ENCODE data around the gene PCDH18. TPM values are rescaled to one million over a fixed set of nuclear protein-coding genes. Genes with fewer than 3 reads are reported as not detected.

PCDH18 gene
- total RNA-seq, 1 donor from 2014 or later = 4.9 TPM

DNA sequence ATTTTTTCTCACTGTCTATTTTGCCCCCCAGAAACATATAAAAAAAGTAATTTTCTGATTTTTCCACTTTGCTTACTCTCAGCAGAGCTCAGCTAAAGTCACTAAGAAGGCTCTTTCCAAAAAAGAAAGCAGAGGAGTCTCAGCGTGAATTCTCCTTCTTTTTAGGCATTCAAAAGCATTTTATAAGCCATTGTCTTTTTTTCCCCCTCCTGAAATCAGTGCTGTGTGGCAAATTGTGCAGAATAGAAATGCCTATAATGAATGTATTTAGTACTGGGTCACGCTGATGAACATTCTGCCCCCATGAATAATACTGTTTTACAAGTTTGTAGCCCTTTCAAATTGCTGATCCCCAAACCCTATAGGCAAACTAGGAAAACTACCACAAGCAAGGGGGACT, 1.6 kb upstream of the PCDH18 start:
- peak overlapping the region; percentile 37 for H3K9ac ChIP-seq (ENCODE audit: low read length)
- H3K27me3 Mint-ChIP-seq (ENCODE audit: low read depth, unreplicated experiment) = no peaks in the 10 kb centered on the region
- H3K36me3 Mint-ChIP-seq (ENCODE audit: low read depth, unreplicated experiment) = no peaks in the 10 kb centered on the region
- H3K4me1 Mint-ChIP-seq (ENCODE audit: low read depth, unreplicated experiment) = peaks cover 2% of the 10 kb centered on the region
- H3K9me3 Mint-ChIP-seq (ENCODE audit: unreplicated experiment) = no peaks in the 10 kb centered on the region
- H3K4me1 ChIP-seq (ENCODE audit: insufficient read depth, low read length) = peaks cover 16% of the 10 kb centered on the region
- TF ChIP-seq, protein P1, sequence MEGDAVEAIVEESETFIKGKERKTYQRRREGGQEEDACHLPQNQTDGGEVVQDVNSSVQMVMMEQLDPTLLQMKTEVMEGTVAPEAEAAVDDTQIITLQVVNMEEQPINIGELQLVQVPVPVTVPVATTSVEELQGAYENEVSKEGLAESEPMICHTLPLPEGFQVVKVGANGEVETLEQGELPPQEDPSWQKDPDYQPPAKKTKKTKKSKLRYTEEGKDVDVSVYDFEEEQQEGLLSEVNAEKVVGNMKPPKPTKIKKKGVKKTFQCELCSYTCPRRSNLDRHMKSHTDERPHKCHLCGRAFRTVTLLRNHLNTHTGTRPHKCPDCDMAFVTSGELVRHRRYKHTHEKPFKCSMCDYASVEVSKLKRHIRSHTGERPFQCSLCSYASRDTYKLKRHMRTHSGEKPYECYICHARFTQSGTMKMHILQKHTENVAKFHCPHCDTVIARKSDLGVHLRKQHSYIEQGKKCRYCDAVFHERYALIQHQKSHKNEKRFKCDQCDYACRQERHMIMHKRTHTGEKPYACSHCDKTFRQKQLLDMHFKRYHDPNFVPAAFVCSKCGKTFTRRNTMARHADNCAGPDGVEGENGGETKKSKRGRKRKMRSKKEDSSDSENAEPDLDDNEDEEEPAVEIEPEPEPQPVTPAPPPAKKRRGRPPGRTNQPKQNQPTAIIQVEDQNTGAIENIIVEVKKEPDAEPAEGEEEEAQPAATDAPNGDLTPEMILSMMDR (IDR thresholded peaks at IDR 0.05; ENCODE audit: insufficient read depth, low read depth, low read length) = no peak
- no peak for DNase-seq (ENCODE audit: low read depth)
- H3K4me3 Mint-ChIP-seq (ENCODE audit: unreplicated experiment) = no peak overlapping the region
- H3K4me3 ChIP-seq (ENCODE audit: insufficient read depth, low read depth, low read length) = no peak overlapping the region
- H2AFZ ChIP-seq (ENCODE audit: low read depth, low read length) = no peak overlapping the region
- H3K79me2 ChIP-seq (ENCODE audit: insufficient read depth, low read length) = peaks cover 26% of the 10 kb centered on the region
- H3K36me3 ChIP-seq (ENCODE audit: insufficient read depth, low read length) = no peaks in the 10 kb centered on the region
- peak overlapping the region; percentile 95 for H3K4me2 ChIP-seq (ENCODE audit: low read length)
- H3K27me3 ChIP-seq (ENCODE audit: insufficient read depth, low read length) = no peaks in the 10 kb centered on the region
- no peaks in the 10 kb centered on the region for H4K20me1 ChIP-seq (ENCODE audit: insufficient read depth, low read length)
- no peaks in the 10 kb centered on the region for H3K9me3 ChIP-seq (ENCODE audit: insufficient read depth, low read depth, low read length)
- no peak overlapping the region for H3K27ac ChIP-seq (ENCODE audit: low read depth, low read length)
- H3K27ac Mint-ChIP-seq (ENCODE audit: unreplicated experiment) = peak overlapping the region; percentile 4
- no peak for FAIRE-seq

GRCh38 chr4:137532869-137533236, 559 bp upstream of the PCDH18 start:
- no peak overlapping the region for H3K27ac Mint-ChIP-seq (ENCODE audit: unreplicated experiment)
- Histone ChIP-seq H2AFZ (ENCODE audit: low read depth, low read length) (peak overlapping the region; percentile 89), H3K36me3 (ENCODE audit: insufficient read depth, low read length) (no peaks in the 10 kb centered on the region), H3K4me2 (ENCODE audit: low read length) (peak overlapping the region; percentile 95), H3K4me1 (ENCODE audit: insufficient read depth, low read length) (peaks cover 16% of the 10 kb centered on the region), H3K79me2 (ENCODE audit: insufficient read depth, low read length) (peaks cover 28% of the 10 kb centered on the region), H3K9me3 (ENCODE audit: insufficient read depth, low read depth, low read length) (no peaks in the 10 kb centered on the region), H3K27ac (ENCODE audit: low read depth, low read length) (peak overlapping the region; percentile 78), H3K9ac (ENCODE audit: low read length) (peak overlapping the region; percentile 94), H3K27me3 (ENCODE audit: insufficient read depth, low read length) (no peaks in the 10 kb centered on the region), H3K4me3 (ENCODE audit: insufficient read depth, low read depth, low read length) (peak overlapping the region; percentile 97), H4K20me1 (ENCODE audit: insufficient read depth, low read length) (no peaks in the 10 kb centered on the region)
- peaks cover 2% of the 10 kb centered on the region for H3K4me1 Mint-ChIP-seq (ENCODE audit: low read depth, unreplicated experiment)
- peak; percentile 63 for FAIRE-seq
- no peaks in the 10 kb centered on the region for H3K27me3 Mint-ChIP-seq (ENCODE audit: low read depth, unreplicated experiment)
- DNase-seq (ENCODE audit: low read depth) = peak; percentile 23
- H3K36me3 Mint-ChIP-seq (ENCODE audit: low read depth, unreplicated experiment) = no peaks in the 10 kb centered on the region
- no peaks in the 10 kb centered on the region for H3K9me3 Mint-ChIP-seq (ENCODE audit: unreplicated experiment)
- TF ChIP-seq EZH2 (IDR thresholded peaks at IDR 0.05; ENCODE audit: insufficient read depth, low read length) = no peak
- TF ChIP-seq, protein P1 (IDR thresholded peaks at IDR 0.05; ENCODE audit: insufficient read depth, low read depth, low read length) = no peak
- H3K4me3 Mint-ChIP-seq (ENCODE audit: unreplicated experiment) = no peak overlapping the region

GRCh38 chr4:137531168-137531985, 917 bp downstream of the PCDH18 start:
- Histone ChIP-seq H3K79me2 (ENCODE audit: insufficient read depth, low read length) (peaks cover 28% of the 10 kb centered on the region), H2AFZ (ENCODE audit: low read depth, low read length) (peak overlapping the region; percentile 89), H3K9me3 (ENCODE audit: insufficient read depth, low read depth, low read length) (no peaks in the 10 kb centered on the region), H3K4me3 (ENCODE audit: insufficient read depth, low read depth, low read length) (peak overlapping the region; percentile 97), H3K36me3 (ENCODE audit: insufficient read depth, low read length) (peaks cover 2% of the 10 kb centered on the region), H3K9ac (ENCODE audit: low read length) (peak overlapping the region; percentile 94), H3K4me1 (ENCODE audit: insufficient read depth, low read length) (peaks cover 16% of the 10 kb centered on the region), H3K4me2 (ENCODE audit: low read length) (peak overlapping the region; percentile 95), H3K27ac (ENCODE audit: low read depth, low read length) (peak overlapping the region; percentile 86), H3K27me3 (ENCODE audit: insufficient read depth, low read length) (no peaks in the 10 kb centered on the region), H4K20me1 (ENCODE audit: insufficient read depth, low read length) (no peaks in the 10 kb centered on the region)
- no peak overlapping the region for H3K4me3 Mint-ChIP-seq (ENCODE audit: unreplicated experiment)
- TF ChIP-seq, protein P1 (IDR thresholded peaks at IDR 0.05; ENCODE audit: insufficient read depth, low read depth, low read length) = peak; percentile 48
- no peak for TF ChIP-seq EZH2 (IDR thresholded peaks at IDR 0.05; ENCODE audit: insufficient read depth, low read length)
- no peak overlapping the region for H3K27ac Mint-ChIP-seq (ENCODE audit: unreplicated experiment)
- no peaks in the 10 kb centered on the region for H3K9me3 Mint-ChIP-seq (ENCODE audit: unreplicated experiment)
- no peaks in the 10 kb centered on the region for H3K36me3 Mint-ChIP-seq (ENCODE audit: low read depth, unreplicated experiment)
- no peaks in the 10 kb centered on the region for H3K27me3 Mint-ChIP-seq (ENCODE audit: low read depth, unreplicated experiment)
- peaks cover 2% of the 10 kb centered on the region for H3K4me1 Mint-ChIP-seq (ENCODE audit: low read depth, unreplicated experiment)
- peak; percentile 41 for FAIRE-seq
- no peak for DNase-seq (ENCODE audit: low read depth)

Measured in astrocyte (in vitro differentiated cells and primary cell).